Skeletal muscle tissue (tissue), 4 donors: ENCODE data around the gene ORC3. TPM values are rescaled to one million over a fixed set of nuclear protein-coding genes. Genes with fewer than 3 reads are reported as not detected.

Experiments
- H3K27ac ChIP-seq: one replicate; pipeline ENCODE4 v1.7.0; 2013; ENCODE audit warnings: mild to moderate bottlenecking, low read depth, low read length, inconsistent platforms
- H3K27me3 ChIP-seq, 3 donors: one replicate each; pipeline ENCODE4 v1.7.0; 2013; ENCODE audit warnings: low read length in 3 of 3; ENCODE audit not compliant: control insufficient read depth in 3 of 3, insufficient read depth in 3 of 3
- H3K36me3 ChIP-seq, 3 donors: one replicate each; pipeline ENCODE4 v1.7.0; 2013; ENCODE audit warnings: low read length in 3 of 3; ENCODE audit not compliant: control insufficient read depth in 3 of 3, insufficient read depth in 3 of 3
- H3K4me1 ChIP-seq, 3 donors: one replicate each; pipeline ENCODE4 v1.7.0; 2013; ENCODE audit warnings: low read length in 3 of 3, mild to moderate bottlenecking in 3 of 3; ENCODE audit not compliant: control insufficient read depth in 3 of 3, insufficient read depth in 3 of 3
- H3K4me3 ChIP-seq, 3 donors: one replicate each; pipeline ENCODE4 v1.7.0; 2013; ENCODE audit warnings: low read length in 3 of 3
- H3K9ac ChIP-seq, 3 donors: one replicate each; pipeline ENCODE4 v1.7.0; 2013; ENCODE audit warnings: low read length in 3 of 3, mild to moderate bottlenecking in 3 of 3, moderate library complexity in 2 of 3, low read depth in 1 of 3
- H3K9me3 ChIP-seq, 3 donors: one replicate each; pipeline ENCODE4 v1.7.0; 2013; ENCODE audit warnings: low read length in 3 of 3; ENCODE audit not compliant: control insufficient read depth in 3 of 3
- total RNA-seq: library from RNA; depleted of rRNA; stranded (reverse); fragments of >200 nt; gene quantifications from one replicate; pipeline ENCODE4 v1.2.3, GENCODE V29; 2014
- donor health status: Osteomylitis.

The ORC3 gene
- total RNA-seq, 1 donor from 2014 or later: 21.4 TPM

DNA sequence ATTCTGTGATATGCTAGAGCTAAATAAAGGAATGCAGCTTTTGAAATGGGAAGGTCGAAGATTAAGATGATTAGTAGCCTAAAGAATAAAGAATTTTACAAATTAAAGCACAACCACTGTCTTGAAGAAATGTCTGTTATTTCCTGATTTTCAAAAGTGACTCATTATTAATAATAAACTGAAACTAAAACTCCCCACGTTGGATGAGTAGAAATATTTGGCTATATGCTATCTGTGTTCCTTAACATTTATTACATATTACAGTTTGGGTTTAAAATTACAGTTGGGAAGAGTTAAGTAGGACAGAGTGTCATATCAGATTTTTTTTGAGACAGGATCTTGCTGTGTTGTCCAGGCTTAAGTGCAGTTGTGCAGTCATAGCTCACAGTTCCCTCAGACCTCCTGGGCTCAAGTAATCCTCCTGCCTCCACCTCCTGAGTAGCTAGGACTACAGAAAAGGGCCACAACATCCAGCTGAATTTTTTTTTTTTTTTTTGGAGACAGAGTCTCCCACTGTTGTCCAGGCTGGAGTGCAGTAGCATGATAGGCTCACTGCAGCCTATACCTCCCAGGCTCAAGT is 65.0 kb downstream of the ORC3 start:
- H3K4me1 ChIP-seq: peaks cover 3 to 7% (median 5%) of the 10 kb centered on the region in 3 donors
- peaks cover 0 to 7% (median 3%) of the 10 kb centered on the region in 3 donors for H3K36me3 ChIP-seq
- H3K9me3 ChIP-seq: no peaks in the 10 kb centered on the region
- no peak overlapping the region for H3K27ac ChIP-seq
- no peak overlapping the region for H3K9ac ChIP-seq
- H3K4me3 ChIP-seq: no peak overlapping the region
- no peaks in the 10 kb centered on the region for H3K27me3 ChIP-seq

GRCh38 chr6:87655824-87656223 is 65.9 kb downstream of the ORC3 start:
- no peaks in the 10 kb centered on the region for H3K27me3 ChIP-seq
- H3K4me3 ChIP-seq: no peak overlapping the region
- H3K36me3 ChIP-seq: peaks cover 0 to 7% (median 3%) of the 10 kb centered on the region in 3 donors
- no peaks in the 10 kb centered on the region for H3K9me3 ChIP-seq
- no peak overlapping the region for H3K9ac ChIP-seq
- no peak overlapping the region for H3K27ac ChIP-seq
- H3K4me1 ChIP-seq: peaks cover 9 to 14% (median 11%) of the 10 kb centered on the region in 3 donors

GRCh38 chr6:87656857-87657256 is 66.9 kb downstream of the ORC3 start:
- Histone ChIP-seq H3K27me3 (no peaks in the 10 kb centered on the region), H3K36me3 (peaks cover 0 to 9% (median 3%) of the 10 kb centered on the region in 3 donors), H3K27ac (no peak overlapping the region), H3K4me3 (no peak overlapping the region), H3K4me1 (peaks cover 13 to 22% (median 18%) of the 10 kb centered on the region in 3 donors), H3K9me3 (no peaks in the 10 kb centered on the region), H3K9ac (no peak overlapping the region)

- Histone ChIP-seq H3K4me1 (peaks cover 17 to 24% (median 18%) of the 10 kb centered on the region in 3 donors), H3K27me3 (no peaks in the 10 kb centered on the region), H3K27ac (no peak overlapping the region), H3K4me3 (no peak overlapping the region), H3K9me3 (no peaks in the 10 kb centered on the region), H3K36me3 (peaks cover 0 to 9% (median 3%) of the 10 kb centered on the region in 3 donors), H3K9ac (no peak overlapping the region)
Measured at GRCh38 chr6:87658516-87658915, 68.6 kb downstream of the ORC3 start.

- Histone ChIP-seq H3K4me1 (peaks cover 17 to 24% (median 18%) of the 10 kb centered on the region in 3 donors), H3K9ac (peak overlapping the region in 1 of 3 donors; percentile 33), H3K36me3 (peaks cover 3 to 9% (median 3%) of the 10 kb centered on the region in 3 donors), H3K27me3 (no peaks in the 10 kb centered on the region), H3K9me3 (no peaks in the 10 kb centered on the region), H3K27ac (no peak overlapping the region), H3K4me3 (no peak overlapping the region)
Measured at GRCh38 chr6:87660226-87660911, 70.4 kb downstream of the ORC3 start.

DNA sequence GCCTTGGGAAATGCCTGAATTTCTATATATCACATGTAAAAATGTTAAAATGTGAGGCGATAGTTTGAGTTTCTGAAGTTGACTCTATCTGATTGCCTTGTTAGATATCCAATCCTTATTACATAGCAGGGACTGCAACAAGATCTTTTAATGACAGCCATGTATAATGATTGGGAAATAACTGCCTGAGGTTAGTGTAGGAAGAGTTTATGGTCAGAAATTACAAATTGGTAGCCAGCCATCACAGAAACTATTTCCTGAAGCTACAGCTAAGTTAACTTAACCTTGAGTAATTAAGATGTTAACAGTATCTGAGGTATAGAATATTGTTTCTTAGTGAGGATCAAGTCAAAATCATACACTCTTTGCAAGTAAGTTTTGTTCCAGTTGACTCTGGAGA is 71.1 kb downstream of the ORC3 start:
- Histone ChIP-seq H3K4me3 (no peak overlapping the region), H3K27me3 (no peaks in the 10 kb centered on the region), H3K9ac (no peak overlapping the region), H3K9me3 (no peaks in the 10 kb centered on the region), H3K27ac (peak overlapping the region; percentile 36), H3K4me1 (peaks cover 17 to 24% (median 18%) of the 10 kb centered on the region in 3 donors), H3K36me3 (peaks cover 3 to 9% (median 3%) of the 10 kb centered on the region in 3 donors)

DNA sequence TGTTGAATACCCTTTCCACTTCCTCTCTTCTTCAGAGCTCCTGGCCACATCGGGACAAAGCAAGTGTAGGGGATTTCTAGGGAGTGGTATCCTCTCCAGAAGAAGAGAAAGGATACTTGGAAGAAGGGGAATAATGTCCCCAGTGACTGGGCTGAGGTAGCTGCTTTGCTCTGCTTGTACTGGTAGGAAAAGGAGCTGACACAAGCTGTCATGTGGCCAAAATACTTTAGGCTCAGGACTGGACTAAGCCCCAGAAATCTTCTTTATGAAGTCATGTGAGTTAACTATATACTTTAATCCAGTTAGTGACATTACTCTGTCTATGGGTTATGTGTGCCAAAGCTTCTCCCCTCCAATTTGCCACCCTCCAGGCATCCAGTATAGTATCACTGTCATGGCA is 71.6 kb downstream of the ORC3 start:
- H3K27ac ChIP-seq: peak overlapping the region; percentile 36

DNA sequence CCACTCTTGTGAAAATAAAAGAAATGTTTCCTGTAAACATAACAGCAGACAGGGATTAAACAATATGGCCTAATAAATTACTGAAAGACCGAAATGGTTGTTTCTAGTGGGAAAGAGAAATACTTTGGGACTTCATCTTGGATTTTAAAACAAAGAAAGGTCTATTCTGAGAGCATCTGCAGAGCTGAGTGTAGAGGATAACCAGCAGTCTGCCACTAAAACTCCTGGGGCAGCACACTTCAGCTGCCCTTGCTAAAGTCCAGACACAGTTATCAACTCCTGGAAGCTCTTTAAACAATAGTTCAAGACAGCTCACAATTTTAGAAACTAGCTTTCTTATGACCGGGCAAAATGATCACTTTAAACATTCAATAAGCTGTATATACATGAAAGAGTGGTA is 73.5 kb downstream of the ORC3 start:
- Histone ChIP-seq H3K4me1 (peaks cover 16 to 24% (median 17%) of the 10 kb centered on the region in 3 donors), H3K9ac (no peak overlapping the region), H3K27ac (peak overlapping the region; percentile 31), H3K9me3 (no peaks in the 10 kb centered on the region), H3K4me3 (no peak overlapping the region), H3K27me3 (no peaks in the 10 kb centered on the region), H3K36me3 (peaks cover 0 to 4% (median 3%) of the 10 kb centered on the region in 3 donors)

More for the DNA sequence above, 71.6 kb downstream of the ORC3 start:
- Histone ChIP-seq H3K4me3 (no peak overlapping the region), H3K9ac (no peak overlapping the region), H3K4me1 (peaks cover 17 to 24% (median 18%) of the 10 kb centered on the region in 3 donors), H3K27me3 (no peaks in the 10 kb centered on the region), H3K9me3 (no peaks in the 10 kb centered on the region), H3K36me3 (peaks cover 3 to 9% (median 3%) of the 10 kb centered on the region in 3 donors)

- no peak overlapping the region for H3K27ac ChIP-seq
Measured at GRCh38 chr6:87664921-87665485, 75.1 kb downstream of the ORC3 start.

GRCh38 chr6:87667032-87667431 is 77.1 kb downstream of the ORC3 start:
- Histone ChIP-seq H3K9me3 (no peaks in the 10 kb centered on the region), H3K4me1 (peaks cover 2 to 3% (median 2%) of the 10 kb centered on the region in 3 donors), H3K36me3 (peaks cover 0 to 3% (median 2%) of the 10 kb centered on the region in 3 donors), H3K27me3 (no peaks in the 10 kb centered on the region), H3K9ac (no peak overlapping the region), H3K4me3 (no peak overlapping the region), H3K27ac (no peak overlapping the region)

More at GRCh38 chr6:87664921-87665485, 75.1 kb downstream of the ORC3 start:
- H3K36me3 ChIP-seq: peaks cover 0 to 4% (median 3%) of the 10 kb centered on the region in 3 donors
- peaks cover 10 to 18% (median 16%) of the 10 kb centered on the region in 3 donors for H3K4me1 ChIP-seq
- H3K27me3 ChIP-seq: no peaks in the 10 kb centered on the region
- no peaks in the 10 kb centered on the region for H3K9me3 ChIP-seq
- H3K4me3 ChIP-seq: no peak overlapping the region
- H3K9ac ChIP-seq: no peak overlapping the region
